MM.1S (cell line): ENCODE measurements around the gene TBC1D23.

Experiments
- DNase-seq: peaks from one replicate; pipeline ENCODE4 v3.0.0-alpha.2; 2015
- H2AFZ ChIP-seq: fragments of 300-600 bp; sonication (generic); 2 replicates; pipeline ENCODE4 v1.6.0; 2016; ENCODE audit warnings: antibody characterized with exemption, low read length
- H3F3A ChIP-seq: fragments of 300-600 bp; sonication (generic); 2 replicates; pipeline ENCODE4 v1.6.1; 2016; ENCODE audit warnings: mild to moderate bottlenecking, antibody characterized with exemption, low read length, moderate library complexity, mixed read lengths; ENCODE audit not compliant: insufficient read depth
- H3K27ac ChIP-seq: fragments of 300-600 bp; sonication (generic); 2 replicates; pipeline ENCODE4 v1.5.1; 2016; ENCODE audit warnings: mild to moderate bottlenecking, low read length
- H3K27me3 ChIP-seq: fragments of 300-600 bp; sonication (generic); replicated peaks from 2 replicates; pipeline ENCODE4 v1.6.0; 2016; ENCODE audit warnings: low read length; ENCODE audit not compliant: insufficient read depth
- H3K36me3 ChIP-seq: fragments of 300-600 bp; sonication (generic); replicated peaks from 2 replicates; pipeline ENCODE4 v1.6.1; 2016; ENCODE audit warnings: mild to moderate bottlenecking, low read length, mixed read lengths; ENCODE audit not compliant: insufficient read depth
- H3K4me1 ChIP-seq: fragments of 300-600 bp; sonication (generic); 2 replicates; pipeline ENCODE4 v1.6.1; 2016; ENCODE audit warnings: low read length, mixed read lengths
- H3K4me2 ChIP-seq: fragments of 300-600 bp; sonication (generic); 2 replicates; pipeline ENCODE4 v1.6.0; 2016; ENCODE audit warnings: low read depth, low read length
- H3K4me3 ChIP-seq: fragments of 300-600 bp; sonication (generic); 2 replicates; pipeline ENCODE4 v1.5.1; 2016; ENCODE audit warnings: low read length, mixed read lengths
- H3K79me2 ChIP-seq: fragments of 300-600 bp; sonication (generic); 2 replicates; pipeline ENCODE4 v1.6.1; 2016; ENCODE audit warnings: mixed run types, low read length, mixed read lengths
- H3K9ac ChIP-seq: fragments of 300-600 bp; sonication (generic); 2 replicates; pipeline ENCODE4 v1.6.1; 2016; ENCODE audit warnings: low read length, mixed read lengths
- H3K9me2 ChIP-seq: fragments of 300-600 bp; sonication (generic); replicated peaks from 2 replicates; pipeline ENCODE4 v1.6.1; 2016; ENCODE audit warnings: mild to moderate bottlenecking, low read length, mixed read lengths; ENCODE audit not compliant: insufficient read depth
- H3K9me3 ChIP-seq: fragments of 300-600 bp; sonication (generic); replicated peaks from 2 replicates; pipeline ENCODE4 v1.6.1; 2016; ENCODE audit warnings: mild to moderate bottlenecking, low read length, mixed read lengths; ENCODE audit not compliant: insufficient read depth
- H4K20me1 ChIP-seq: fragments of 300-600 bp; sonication (generic); 2 replicates; pipeline ENCODE4 v1.6.1; 2016; ENCODE audit warnings: mild to moderate bottlenecking, low read length, moderate library complexity, mixed read lengths; ENCODE audit not compliant: insufficient read depth
- CTCF ChIP-seq: fragments of 300-600 bp; sonication (generic); IDR thresholded peaks from 2 replicates; pipeline ENCODE4 v1.5.1; 2016; ENCODE audit warnings: antibody characterized with exemption, low read length, mixed read lengths
- EZH2 ChIP-seq: fragments of 300-600 bp; sonication (generic); optimal IDR thresholded peaks from 2 replicates; pipeline ENCODE3; 2017; ENCODE audit warnings: low read depth, mild to moderate bottlenecking, antibody characterized with exemption, low read length, mixed read lengths
- EZH2phosphoT487 ChIP-seq: fragments of 300-600 bp; sonication (generic); IDR thresholded peaks from 2 replicates; pipeline ENCODE4 v1.6.1; 2018; ENCODE audit warnings: antibody characterized with exemption, low read length

Gene TBC1D23

GRCh38 chr3:100329800-100330489 is 69.2 kb downstream of the TBC1D23 start:
- DNase-seq: no peak
- no peak for TF ChIP-seq CTCF
- no peaks in the 10 kb centered on the region for H3K9me2 ChIP-seq

GRCh38 chr3:100330651-100331050 is 69.9 kb downstream of the TBC1D23 start:
- H4K20me1 ChIP-seq: no peaks in the 10 kb centered on the region
- no peak overlapping the region for H3K4me3 ChIP-seq
- no peaks in the 10 kb centered on the region for H3K9me3 ChIP-seq
- no peak for DNase-seq
- no peaks in the 10 kb centered on the region for H3K36me3 ChIP-seq
- H3K27ac ChIP-seq: no peak overlapping the region
- H2AFZ ChIP-seq: no peak overlapping the region
- 0 out of 2 replicates have a peak, but pooled peaks cover 4% of the 10 kb centered on the region for H3K4me1 ChIP-seq
- no peak overlapping the region for H3K4me2 ChIP-seq
- H3K9me2 ChIP-seq: no peaks in the 10 kb centered on the region
- no peak for TF ChIP-seq CTCF
- no peak for TF ChIP-seq EZH2
- no peak for TF ChIP-seq EZH2phosphoT487
- no peak overlapping the region for H3K9ac ChIP-seq
- H3F3A ChIP-seq: no peaks in the 10 kb centered on the region
- H3K79me2 ChIP-seq: 0 out of 2 replicates have a peak, but pooled peaks cover under 1% of the 10 kb centered on the region
- no peaks in the 10 kb centered on the region for H3K27me3 ChIP-seq

More at GRCh38 chr3:100329800-100330489, 69.2 kb downstream of the TBC1D23 start:
- no peaks in the 10 kb centered on the region for H3K36me3 ChIP-seq
- H3F3A ChIP-seq: no peaks in the 10 kb centered on the region
- H3K9me3 ChIP-seq: no peaks in the 10 kb centered on the region
- H2AFZ ChIP-seq: no peak overlapping the region
- H3K4me3 ChIP-seq: no peak overlapping the region
- H3K79me2 ChIP-seq: no peaks in the 10 kb centered on the region
- H3K4me2 ChIP-seq: no peak overlapping the region
- no peaks in the 10 kb centered on the region for H3K27me3 ChIP-seq
- no peaks in the 10 kb centered on the region for H4K20me1 ChIP-seq
- H3K9ac ChIP-seq: no peak overlapping the region
- H3K4me1 ChIP-seq: no peaks in the 10 kb centered on the region
- H3K27ac ChIP-seq: no peak overlapping the region

GRCh38 chr3:100331660-100332059 is 70.9 kb downstream of the TBC1D23 start:
- no peak for DNase-seq
- TF ChIP-seq CTCF (no peak), EZH2 (no peak), EZH2phosphoT487 (no peak)
- H3K79me2 ChIP-seq: 0 out of 2 replicates have a peak, but pooled peaks cover 3% of the 10 kb centered on the region

More at GRCh38 chr3:100331660-100332059, 70.9 kb downstream of the TBC1D23 start:
- no peak overlapping the region for H3K27ac ChIP-seq
- no peak overlapping the region for H3K4me2 ChIP-seq
- H3F3A ChIP-seq: no peaks in the 10 kb centered on the region
- H2AFZ ChIP-seq: no peak overlapping the region
- H3K9ac ChIP-seq: no peak overlapping the region
- 0 out of 2 replicates have a peak, but pooled peaks cover 4% of the 10 kb centered on the region for H3K4me1 ChIP-seq
- no peaks in the 10 kb centered on the region for H3K36me3 ChIP-seq
- H3K4me3 ChIP-seq: no peak overlapping the region
- H3K9me2 ChIP-seq: no peaks in the 10 kb centered on the region
- H3K27me3 ChIP-seq: no peaks in the 10 kb centered on the region
- H4K20me1 ChIP-seq: no peaks in the 10 kb centered on the region
- H3K9me3 ChIP-seq: no peaks in the 10 kb centered on the region
